Brain pericyte (primary cell): ENCODE measurements around the gene NPPA.

Experiments
- DNase-seq: peaks from one replicate; pipeline ENCODE4 v3.0.0-alpha.2; 2012; ENCODE audit warnings: low read depth, low spot score

The NPPA gene

DNA sequence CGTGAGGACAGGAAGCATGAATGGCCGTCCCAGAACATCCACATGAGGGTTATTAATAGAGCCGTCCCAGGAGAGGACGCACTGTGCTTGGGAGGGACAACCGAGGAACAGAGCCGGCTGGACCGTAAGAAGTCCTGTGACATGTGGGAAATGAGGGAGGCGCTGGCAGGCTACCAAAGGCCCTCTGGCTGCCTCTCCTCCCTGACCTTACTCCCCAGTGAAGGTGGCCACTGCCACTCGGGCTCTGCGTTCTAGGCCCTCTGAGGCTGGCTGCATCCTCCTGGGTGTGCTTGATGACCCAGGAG, 26.6 kb upstream of the NPPA start:
- no peak for DNase-seq

DNA sequence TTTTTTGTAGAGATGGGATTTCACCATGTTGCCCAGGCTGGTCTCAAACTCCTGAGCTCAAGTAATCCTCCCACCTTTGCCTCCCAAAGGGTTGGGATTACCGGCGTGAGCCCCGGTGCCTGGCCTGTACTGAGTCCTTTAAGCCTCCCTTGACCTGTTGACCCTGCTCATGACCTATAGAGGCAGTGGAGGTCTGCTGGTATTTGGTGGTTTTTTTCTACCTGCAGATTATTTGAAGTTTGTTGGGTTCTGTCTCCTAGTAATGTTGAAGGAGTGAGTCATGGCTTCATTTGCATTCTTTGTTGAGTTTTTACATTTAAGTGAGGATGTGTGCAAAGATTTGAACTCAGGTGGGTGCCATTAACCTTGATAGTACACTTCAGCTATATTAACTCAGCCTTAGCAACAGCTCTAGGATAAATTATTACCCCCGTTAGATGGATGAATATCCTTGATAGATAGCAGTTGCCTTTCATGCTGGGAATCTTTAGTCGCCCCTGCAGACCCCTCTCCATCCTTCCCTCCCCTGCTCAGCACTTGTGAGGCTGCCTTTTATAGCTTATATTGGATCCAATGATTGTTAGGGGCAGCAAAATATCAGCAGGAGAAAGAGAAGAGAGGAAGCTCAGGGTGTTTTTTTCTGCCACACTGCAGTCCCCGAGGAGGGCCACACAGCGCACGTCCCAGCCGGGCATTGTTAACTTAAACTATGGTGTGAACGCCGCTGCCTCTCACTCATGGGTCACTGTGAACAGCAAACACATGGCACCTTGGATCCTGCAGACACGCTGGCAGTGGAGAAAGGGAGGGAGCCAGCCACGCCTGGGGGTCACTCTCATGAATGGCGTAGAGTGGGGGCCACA, 26.0 kb upstream of the NPPA start:
- no peak for DNase-seq

DNA sequence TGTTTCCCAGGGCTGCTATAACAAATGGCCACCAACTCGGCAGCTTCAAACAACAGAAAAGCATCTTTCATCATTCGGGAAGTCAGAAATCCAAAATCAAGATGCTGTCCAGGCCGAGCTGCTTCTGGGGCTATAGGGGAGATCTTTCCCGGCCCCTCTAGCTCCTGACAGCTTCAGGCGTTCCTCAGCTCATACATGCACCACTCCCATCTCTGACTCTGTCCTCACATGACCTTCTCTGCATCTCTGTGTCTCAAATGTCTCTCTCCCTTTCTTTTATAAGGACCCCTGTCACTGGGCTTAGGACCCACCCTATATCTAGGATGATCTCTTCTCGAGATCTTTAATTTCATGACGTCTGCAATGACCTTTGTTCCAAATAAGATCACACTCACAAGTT, 25.0 kb upstream of the NPPA start:
- DNase-seq = no peak

DNA sequence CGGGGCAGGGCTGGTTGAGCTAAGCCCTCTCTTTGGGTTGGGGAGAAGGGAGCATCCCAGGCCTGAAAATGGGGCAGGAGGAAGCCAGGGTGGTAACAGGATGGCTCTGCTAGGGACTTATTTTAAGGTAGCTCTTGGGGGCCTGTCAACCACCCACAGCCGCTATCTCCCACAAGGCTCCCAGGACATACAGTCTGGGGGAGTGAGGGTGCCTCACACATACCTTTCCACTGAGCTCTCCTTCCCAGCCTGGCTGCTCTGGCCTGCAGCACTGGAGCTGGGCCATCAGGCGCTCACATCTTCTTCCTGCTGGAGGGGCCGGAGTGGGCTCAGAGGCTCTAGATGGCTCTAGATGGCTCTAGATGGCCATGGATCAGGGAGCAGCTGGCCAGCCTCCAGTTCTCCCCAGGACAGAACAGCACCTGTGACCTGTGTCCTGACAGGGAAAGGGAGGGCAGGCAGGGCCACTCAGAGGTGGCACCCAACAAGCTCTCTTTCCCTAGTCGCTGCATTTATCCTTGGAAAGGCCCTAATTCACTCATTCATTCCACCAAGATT, 22.1 kb upstream of the NPPA start:
- DNase-seq = no peak

DNA sequence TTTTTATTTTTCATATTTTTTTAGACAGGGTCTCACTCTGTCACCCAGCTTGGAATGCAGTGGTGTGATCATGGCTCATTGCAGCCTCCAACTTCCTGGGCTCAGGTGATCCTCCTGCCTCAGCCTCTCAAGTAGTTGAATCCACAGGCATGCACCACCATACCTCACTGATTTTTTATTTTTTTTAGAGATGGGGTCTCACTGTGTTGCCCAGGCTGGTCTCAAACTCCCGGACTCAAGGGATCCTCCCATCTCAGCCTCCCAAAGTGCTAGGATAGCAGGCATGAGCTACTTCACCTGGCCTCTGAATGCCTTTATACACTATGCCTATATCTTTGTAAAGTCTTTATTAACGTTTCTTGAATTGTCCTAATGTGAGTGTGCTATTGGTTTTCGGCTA, 21.5 kb upstream of the NPPA start:
- no peak for DNase-seq

DNA sequence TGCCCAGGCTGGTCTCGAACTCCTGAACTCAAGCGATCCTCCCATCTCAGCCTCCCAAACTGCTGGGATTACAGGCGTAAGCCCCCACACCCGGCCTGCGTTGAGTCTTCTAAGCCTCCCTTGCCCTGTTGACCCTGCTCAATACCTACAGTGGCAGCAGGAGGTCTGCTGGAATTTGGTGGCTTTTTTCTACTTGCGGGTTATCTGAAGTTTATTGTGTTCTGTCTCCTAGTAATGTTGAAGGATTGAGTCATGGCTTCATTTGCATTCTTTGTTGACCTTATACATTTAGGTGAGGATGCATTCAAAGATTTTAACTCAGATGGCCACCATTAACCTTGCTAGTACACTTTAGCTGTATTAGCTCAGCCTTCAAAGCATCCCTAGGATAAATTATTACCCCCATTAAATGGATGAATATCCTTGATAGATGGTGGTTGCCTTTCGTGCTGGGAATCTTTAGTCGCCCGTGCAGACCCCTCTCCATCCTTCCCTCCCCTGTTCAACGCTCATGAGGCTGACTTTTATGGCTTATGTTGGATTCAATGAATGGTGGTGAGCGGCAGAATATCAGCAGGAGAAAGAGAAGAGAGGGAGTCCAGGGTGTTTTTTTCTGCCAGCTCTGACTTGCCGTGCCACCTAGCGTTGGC, 20.9 kb upstream of the NPPA start:
- no peak for DNase-seq

DNA sequence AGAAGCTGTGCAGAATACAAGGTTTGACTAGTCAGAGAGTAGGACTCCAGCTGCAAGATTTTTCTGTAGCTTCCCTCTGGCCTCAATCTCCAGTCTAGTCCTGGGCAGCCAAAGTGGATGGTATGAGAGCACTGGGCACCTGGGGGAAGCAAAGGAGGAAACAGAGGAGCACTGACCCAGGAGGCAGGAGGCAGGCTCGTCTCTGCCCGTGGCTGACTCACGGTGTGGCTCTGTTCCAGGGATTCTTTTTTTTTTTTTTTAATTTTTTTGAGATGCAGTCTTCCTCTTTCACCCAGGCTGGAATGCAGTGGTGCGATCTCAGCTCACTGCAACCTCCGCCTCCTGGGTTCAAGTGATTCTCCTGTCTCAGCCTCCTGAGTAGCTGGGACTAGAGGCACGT, 15.3 kb upstream of the NPPA start:
- no peak for DNase-seq

DNA sequence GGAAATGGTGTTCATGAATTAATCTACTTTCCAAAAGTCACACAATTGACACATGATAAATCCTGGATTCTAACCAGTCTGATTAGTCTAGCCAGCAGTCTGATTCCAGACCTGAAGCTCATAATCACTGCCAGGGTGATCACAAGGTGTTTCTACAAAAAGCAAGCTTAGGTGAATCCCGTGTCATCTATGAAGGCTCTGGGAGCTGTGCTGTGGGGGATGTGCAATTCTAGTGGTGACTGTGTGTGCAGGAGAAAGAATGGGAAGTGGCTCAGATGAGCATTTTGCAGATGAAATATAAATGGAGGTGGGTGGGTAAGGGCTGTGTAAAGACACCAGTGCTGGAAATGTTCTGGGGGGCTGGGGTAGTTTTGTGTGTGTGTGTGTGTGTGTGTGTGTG, 13.0 kb upstream of the NPPA start:
- no peak for DNase-seq

DNA sequence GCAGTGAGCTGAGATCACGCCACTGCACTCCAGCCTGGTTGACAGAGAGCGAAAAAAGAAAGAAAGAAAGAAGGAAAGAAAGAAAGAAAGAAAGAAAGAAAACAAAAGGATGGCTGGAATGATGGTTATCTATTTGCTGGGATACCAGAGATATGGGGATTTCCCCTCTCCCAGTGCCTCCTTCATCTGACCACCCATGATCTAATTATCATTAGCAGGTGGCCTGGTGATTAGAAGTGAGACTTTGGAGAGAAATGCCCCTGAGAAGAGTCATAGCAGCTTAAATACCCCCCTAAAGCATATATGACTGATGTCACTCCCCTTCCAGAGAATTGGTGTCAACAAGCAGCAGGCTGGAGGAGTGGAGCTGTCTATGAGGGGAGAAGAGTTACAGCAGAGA, 12.5 kb upstream of the NPPA start:
- DNase-seq = no peak

DNA sequence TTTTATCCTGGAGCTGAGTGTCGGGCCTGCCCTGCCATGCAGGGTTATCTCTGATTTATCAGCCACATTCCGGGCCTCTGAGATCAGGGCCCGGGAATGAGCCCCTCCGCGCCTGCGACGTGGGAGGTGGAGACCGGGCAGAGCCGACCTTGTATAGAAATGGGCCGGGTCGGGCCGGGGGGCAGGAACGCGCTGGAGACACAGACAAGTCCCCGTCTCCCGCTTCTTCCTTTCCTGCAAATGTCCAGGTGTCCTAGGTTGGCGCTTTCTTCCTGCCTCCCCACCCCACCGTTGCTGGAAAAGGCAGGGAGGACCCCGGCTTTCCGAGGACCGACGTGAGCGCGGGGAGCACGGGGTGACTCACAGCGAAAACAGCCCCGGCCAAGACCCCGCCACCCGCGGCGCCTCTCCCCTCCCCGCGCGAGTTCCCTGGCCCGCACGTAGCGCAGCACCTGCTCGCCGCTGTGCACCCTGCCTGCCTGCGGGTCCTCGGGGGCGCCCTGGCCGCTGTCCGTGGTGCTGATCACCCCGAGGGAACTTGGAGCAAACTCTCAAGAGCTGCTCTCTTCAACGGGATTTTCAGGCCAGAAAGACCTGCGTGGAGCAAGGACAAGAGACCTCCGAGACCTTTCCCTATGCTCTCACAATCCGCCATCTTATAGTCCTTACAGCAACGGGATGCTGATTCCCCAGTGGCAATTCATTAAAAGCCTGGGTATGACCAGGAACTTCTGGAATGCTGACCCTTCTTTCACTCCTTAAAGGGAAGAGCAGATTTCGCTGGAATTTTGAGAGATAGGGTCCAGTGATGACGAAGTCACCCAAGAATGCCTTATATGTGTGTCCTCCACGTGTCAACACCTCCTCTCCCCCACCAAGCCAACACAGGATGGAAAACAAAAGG, 11.6 kb upstream of the NPPA start:
- no peak for DNase-seq

DNA sequence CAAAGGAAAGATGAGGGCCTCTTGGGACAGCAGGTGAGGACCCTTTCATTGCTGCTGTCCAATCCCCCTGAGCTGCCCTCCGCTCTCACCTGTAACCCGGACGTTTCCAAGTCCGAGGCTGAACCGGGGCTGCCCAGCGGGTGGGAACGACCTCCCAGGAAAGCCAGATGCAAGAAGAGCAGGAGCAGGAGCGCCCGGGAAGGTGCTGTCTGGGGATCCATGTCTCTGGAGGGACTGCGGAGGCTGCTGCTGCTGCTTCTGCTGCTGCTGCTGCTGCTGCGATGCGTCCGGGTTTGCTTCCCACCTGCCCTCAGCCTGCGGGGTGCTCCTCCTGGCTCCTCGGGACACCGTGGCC, 11.0 kb upstream of the NPPA start, which contains the start of gene NPPB:
Gene NPPB, minus strand, starts transcription at position 333 of the 355 bp plus-strand sequence. Its CDS starts 112 bp downstream, at position 221.
- no peak for DNase-seq

DNA sequence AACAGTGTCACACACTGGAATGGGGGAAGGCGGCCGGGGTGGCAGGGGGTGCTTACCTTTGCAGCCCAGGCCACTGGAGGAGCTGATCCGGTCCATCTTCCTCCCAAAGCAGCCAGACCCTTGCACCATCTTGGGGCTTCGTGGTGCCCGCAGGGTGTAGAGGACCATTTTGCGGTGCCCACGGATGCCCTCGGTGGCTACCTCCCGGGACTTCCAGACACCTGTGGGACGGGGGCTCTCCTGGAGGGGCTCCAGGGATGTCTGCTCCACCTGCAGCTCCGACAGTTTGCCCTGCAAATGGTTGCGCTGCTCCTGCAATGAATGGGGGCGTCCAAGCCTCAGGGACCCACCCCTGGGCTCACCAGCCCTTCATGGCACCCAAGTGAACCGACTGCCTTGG, 10.6 kb upstream of the NPPA start:
- no peak for DNase-seq

DNA sequence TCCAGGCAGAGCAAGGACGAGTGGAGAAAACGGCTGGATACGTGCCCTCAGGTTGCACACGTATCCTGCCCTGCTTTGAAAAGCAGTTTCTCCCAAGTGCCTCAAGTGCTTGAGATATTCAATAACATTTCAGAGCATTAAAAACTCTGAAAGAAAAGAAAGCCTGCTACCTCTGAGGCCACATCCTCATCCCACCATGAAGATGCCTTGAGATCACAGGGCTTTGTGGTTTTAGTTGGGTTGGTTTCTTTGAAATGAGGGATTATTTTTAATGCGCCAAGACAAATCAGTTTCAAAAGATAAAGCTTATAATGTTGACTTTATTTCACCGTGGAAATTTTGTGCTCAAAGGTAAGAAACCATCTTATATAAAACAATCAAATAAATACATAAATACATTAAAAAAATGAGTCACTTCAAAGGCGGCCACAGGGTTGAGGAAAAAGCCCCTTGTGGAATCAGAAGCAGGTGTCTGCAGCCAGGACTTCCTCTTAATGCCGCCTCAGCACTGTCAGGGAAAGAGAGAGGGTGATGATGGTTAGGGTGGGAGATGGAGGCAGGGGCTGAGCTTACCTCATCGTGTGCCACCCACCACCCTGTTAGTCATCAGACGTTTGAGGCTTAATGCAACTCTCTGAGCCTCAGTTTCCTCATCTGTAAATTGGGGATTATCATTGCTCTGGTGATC, 9.7 kb upstream of the NPPA start:
- no peak for DNase-seq

DNA sequence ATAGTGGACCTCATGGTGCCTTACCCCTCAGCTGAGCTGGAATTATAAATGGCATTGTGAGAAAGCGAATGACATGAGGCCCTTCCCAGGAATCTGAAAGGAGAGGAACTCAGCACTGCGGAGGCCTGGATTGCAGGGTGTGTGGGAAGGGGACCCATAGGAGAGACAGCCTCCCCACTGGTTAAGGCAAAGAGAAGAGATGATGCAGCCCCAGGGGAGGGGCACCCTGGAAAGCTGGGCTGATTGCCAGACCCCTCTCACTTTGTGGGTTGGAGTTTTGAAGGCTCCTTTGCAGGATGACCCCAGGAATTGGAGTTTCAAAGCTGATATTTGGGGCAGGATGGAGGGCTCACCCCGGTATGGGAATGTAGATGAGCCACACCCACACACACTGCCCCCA, 9.1 kb upstream of the NPPA start:
- no peak for DNase-seq

DNA sequence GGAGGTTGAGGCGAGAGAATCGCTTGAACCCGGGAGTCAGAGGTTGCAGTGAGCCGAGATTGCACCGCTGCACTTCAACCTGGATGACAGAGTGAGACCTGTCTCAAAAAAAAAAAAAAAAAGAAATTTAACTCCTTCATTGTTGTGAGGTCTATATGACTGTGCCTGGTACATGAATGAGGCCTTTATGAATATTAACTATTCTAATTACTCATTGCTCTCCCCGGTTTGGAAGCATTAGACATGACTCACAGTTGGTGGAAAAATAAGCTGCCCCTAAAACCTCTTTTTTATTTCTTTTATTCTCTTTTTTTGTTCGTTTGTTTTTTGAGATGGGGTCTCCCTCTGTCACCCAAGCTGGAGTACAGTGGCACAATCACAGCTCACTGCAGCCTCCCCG, 7.8 kb upstream of the NPPA start:
- no peak for DNase-seq

DNA sequence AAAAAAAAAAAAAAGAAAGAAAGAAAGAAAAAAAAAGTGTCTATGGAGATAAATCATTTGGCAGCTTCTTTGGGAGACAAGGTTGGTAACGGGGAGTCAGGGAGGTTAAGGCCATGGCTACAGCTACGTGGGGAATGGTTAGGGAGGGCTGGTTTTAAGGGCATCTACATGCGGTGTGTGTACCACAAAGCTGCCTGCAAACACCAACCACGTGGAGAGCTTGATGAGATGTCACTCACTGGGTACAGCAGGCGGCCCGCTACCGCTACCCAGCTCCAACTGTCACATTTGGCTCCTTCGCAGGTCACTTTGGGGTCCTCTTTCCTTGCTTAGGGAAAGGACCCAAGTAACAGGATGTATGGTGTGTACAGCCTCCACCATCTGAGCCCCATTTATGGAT, 6.9 kb upstream of the NPPA start:
- DNase-seq = no peak

DNA sequence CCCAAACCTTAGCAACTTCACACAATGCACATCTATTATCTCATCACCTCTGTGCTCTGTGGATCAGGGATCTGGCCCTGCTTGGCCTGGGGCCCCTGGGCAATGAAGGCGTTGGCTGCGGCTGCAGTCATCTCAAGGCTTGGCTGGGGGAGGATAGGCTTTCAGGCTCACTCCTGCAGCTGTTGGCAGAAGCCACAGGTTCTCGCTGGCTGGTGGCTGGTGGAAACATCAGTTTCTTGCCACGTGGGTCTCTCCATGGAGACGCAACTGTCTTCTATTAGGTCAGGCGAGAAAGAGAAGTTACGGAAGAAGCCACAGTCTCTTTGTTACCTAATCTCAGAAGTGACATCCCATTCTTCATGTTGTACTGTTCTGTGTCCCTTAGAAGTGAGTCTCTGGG, 3.6 kb upstream of the NPPA start:
- no peak for DNase-seq

DNA sequence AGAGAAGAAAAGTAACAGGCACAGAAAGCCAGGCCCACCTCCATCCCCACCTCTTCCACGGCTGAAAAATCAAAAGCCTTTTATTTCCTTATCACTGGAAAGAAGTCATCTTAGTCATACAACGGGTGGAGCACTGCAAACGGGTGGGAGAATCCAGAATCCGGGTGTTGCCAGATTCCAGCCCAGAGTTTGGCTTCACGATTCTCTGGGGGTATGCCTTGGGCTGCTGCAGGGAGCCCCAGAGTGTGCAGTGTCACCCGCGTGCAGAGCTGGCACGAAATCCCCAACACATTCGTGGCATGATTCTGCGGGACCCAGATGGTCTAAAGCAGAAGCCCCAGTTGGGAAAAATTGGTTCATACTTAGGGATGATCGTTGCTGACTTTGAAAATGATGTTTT, 2.6 kb upstream of the NPPA start:
- DNase-seq = no peak

DNA sequence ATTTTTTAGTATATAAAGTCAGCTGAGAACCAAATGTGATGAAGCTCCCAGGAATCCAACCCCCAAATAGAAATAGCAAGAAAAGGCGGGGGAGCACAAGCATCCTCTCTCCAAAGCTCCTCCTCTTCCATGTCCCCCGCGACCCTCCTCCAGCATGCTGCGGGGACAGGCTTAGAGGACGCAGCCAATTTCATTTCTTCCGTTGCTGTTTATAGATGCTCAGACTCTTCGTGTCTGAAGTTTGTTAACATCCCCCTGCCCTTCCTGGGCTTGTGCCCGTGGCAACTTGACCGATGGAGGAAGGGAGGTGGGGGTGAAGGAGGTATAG, 754 bp upstream of the NPPA start:
- no peak for DNase-seq

DNA sequence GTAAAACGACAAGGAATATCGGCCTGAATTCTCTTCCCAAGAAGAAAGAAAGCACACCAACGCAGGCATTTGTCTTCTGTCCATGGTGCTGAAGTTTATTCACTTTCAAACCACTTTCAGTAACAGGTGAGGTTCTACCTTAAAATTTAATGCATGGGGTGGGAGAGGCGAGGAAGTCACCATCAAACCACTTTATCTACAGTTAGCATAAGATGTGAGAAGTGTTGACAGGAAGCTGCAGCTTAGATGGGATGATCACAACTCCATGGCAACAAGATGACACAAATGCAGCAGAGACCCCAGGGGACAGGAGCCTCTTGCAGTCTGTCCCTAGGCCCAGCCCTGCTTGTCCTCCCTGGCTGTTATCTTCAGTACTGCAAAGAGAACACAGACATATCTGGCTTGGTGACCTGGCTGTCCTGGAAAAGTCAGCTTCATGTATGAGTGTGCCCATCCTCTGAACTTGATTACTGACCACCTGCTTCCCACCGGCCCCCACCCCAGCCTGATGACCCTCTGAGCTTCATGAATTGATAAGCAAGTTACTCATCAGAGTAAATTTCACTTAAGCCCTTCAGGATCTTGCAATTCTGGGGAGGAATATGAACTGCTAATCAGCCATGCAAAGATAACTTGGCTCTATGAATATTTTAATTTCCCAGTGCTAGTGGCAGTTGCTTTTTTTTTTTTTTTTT, 1.8 kb downstream of the NPPA start:
- DNase-seq = no peak
